ENCODE data around the gene LAD1. TPM values are rescaled to one million over a fixed set of nuclear protein-coding genes. Genes with fewer than 3 reads are reported as not detected.

The LAD1 gene
- total RNA-seq, 2 donors from 2014 or later, result not detected

DNA sequence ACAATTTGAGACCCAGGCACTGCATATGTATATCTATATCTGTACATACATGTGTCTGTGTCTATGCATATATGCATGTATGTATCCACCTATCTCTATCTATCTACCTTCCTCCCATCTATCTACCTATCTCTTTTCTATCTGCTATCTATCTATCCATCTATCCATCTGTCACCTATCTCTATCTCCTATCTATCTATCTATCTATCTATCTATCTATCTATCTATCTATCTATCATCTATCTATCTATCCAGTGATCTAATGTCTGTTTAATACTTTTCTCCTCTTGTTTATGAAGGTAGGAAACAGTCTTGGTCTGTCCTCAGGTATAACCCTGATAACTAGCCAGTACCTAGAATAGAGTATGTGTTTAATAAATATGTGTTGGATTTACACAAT, 47.5 kb downstream of the LAD1 start:
- ATAC-seq, result no peak
- Mint-ChIP-seq H3K4me3 (no peak overlapping the region), H3K27me3 (peaks cover 18 to 23% of the 10 kb centered on the region in 2 donors), H3K27ac (no peak overlapping the region), H3K4me1 (ENCODE audit: low read depth in 2 of 2) (no peaks in the 10 kb centered on the region), H3K36me3 (no peaks in the 10 kb centered on the region), H3K9me3 (no peaks in the 10 kb centered on the region)
- no peak for DNase-seq (ENCODE audit: low spot score)

DNA sequence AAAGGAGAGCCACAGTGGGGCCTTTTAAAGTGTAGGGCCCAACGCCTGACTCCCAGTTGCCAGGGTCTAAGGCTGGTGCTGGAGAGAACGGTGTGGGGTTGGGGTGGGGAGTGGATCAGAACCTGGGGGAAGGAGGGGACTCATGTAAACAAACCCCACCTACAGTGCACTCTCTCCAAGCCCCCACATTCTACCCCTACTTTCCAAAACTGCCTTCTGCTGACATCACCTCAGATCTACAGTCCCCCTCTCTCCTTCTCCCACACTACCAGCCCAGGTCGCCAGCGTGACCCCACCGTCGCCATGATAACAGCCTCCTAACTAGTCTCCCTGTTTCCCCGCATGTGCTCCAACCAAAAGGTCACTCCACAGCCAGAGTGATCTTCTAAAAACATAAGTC, 48.2 kb downstream of the LAD1 start:
- Mint-ChIP-seq H3K27ac (no peak overlapping the region), H3K36me3 (no peaks in the 10 kb centered on the region), H3K4me1 (ENCODE audit: low read depth in 2 of 2) (no peaks in the 10 kb centered on the region), H3K27me3 (peaks cover 18 to 23% of the 10 kb centered on the region in 2 donors), H3K4me3 (no peak overlapping the region), H3K9me3 (no peaks in the 10 kb centered on the region)
- ATAC-seq (peak in 1 of 2 donors; percentile 22), DNase-seq (ENCODE audit: low spot score) (no peak)

- Mint-ChIP-seq H3K36me3 (no peaks in the 10 kb centered on the region), H3K4me3 (no peak overlapping the region), H3K27ac (no peak overlapping the region), H3K4me1 (ENCODE audit: low read depth in 2 of 2) (no peaks in the 10 kb centered on the region), H3K9me3 (no peaks in the 10 kb centered on the region), H3K27me3 (peaks cover 18 to 25% of the 10 kb centered on the region in 2 donors)
- DNase-seq (ENCODE audit: low spot score) (no peak), ATAC-seq (no peak)
Measured at GRCh38 chr1:201350361-201350725, 48.8 kb downstream of the LAD1 start.

DNA sequence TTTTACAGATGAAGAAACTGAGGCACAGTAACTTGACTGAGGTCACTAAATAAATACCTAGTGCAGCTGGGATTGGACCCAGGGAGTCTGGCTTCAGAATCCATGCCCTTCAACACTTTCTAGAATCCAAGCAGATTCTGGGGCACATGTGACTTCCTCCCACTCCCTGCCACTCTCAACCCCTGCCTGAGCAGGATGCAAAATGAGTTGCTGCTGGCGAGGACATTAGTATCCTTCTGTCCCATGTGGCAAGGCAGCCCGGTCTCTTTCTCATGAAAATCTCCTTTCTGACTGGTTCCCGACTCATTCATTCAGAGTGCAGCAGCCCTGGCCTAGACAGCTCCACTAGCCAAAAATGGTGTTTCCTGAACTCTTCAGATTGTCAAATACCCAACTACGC, 50.0 kb downstream of the LAD1 start:
- peaks cover 22 to 33% of the 10 kb centered on the region in 2 donors for H3K27me3 Mint-ChIP-seq
- ATAC-seq, result no peak

GRCh38 chr1:201348211-201348566, 50.9 kb downstream of the LAD1 start:
- Mint-ChIP-seq H3K27ac (no peak overlapping the region), H3K4me1 (ENCODE audit: low read depth in 2 of 2) (no peaks in the 10 kb centered on the region), H3K27me3 (peaks cover 22 to 33% of the 10 kb centered on the region in 2 donors), H3K4me3 (no peak overlapping the region), H3K9me3 (no peaks in the 10 kb centered on the region), H3K36me3 (no peaks in the 10 kb centered on the region)
- peak in 1 of 2 donors; percentile 55 for ATAC-seq
- DNase-seq (ENCODE audit: low spot score), result no peak

More for the DNA sequence above, 50.0 kb downstream of the LAD1 start:
- Mint-ChIP-seq H3K27ac (no peak overlapping the region), H3K9me3 (no peaks in the 10 kb centered on the region), H3K4me3 (no peak overlapping the region), H3K4me1 (ENCODE audit: low read depth in 2 of 2) (no peaks in the 10 kb centered on the region), H3K36me3 (no peaks in the 10 kb centered on the region)
- DNase-seq (ENCODE audit: low spot score), result no peak

GRCh38 chr1:201347498-201348210, 51.5 kb downstream of the LAD1 start:
- no peak overlapping the region for H3K27ac Mint-ChIP-seq
- no peak overlapping the region for H3K4me3 Mint-ChIP-seq
- DNase-seq (ENCODE audit: low spot score) (no peak), ATAC-seq (no peak)
- H3K9me3 Mint-ChIP-seq, result no peaks in the 10 kb centered on the region
- H3K4me1 Mint-ChIP-seq (ENCODE audit: low read depth in 2 of 2), result no peaks in the 10 kb centered on the region
- no peaks in the 10 kb centered on the region for H3K36me3 Mint-ChIP-seq
- peaks cover 22 to 33% of the 10 kb centered on the region in 2 donors for H3K27me3 Mint-ChIP-seq

DNA sequence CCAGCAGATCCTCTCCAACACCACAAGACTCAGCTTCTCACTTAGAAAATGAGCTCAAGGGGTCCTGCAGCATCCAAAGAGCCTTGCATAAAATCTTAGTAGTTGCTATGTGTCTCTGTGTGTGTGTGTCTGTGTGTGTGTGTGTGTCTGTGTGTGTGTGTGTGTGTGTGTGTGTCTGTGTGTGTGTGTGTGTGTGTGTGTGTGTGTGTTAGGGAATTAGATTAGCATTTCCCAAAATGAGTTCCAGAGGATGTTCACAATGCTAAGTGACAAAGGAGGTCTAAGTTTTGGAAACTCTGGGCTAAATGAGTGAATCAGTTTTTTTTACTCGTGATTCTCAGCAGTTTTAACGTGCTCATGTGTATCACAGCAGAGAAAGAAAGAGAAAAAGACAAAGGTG, 52.1 kb downstream of the LAD1 start:
- DNase-seq (ENCODE audit: low spot score) (no peak), ATAC-seq (no peak)
- no peak overlapping the region for H3K27ac Mint-ChIP-seq
- H3K4me1 Mint-ChIP-seq (ENCODE audit: low read depth in 2 of 2), result no peaks in the 10 kb centered on the region
- H3K36me3 Mint-ChIP-seq, result no peaks in the 10 kb centered on the region
- no peak overlapping the region for H3K4me3 Mint-ChIP-seq
- H3K27me3 Mint-ChIP-seq, result peaks cover 22 to 33% of the 10 kb centered on the region in 2 donors
- H3K9me3 Mint-ChIP-seq, result no peaks in the 10 kb centered on the region

GRCh38 chr1:201346337-201346939, 52.7 kb downstream of the LAD1 start:
- Mint-ChIP-seq H3K36me3 (no peaks in the 10 kb centered on the region), H3K27me3 (peaks cover 20 to 29% of the 10 kb centered on the region in 2 donors), H3K4me3 (no peak overlapping the region), H3K27ac (no peak overlapping the region), H3K9me3 (no peaks in the 10 kb centered on the region), H3K4me1 (ENCODE audit: low read depth in 2 of 2) (no peaks in the 10 kb centered on the region)
- DNase-seq (ENCODE audit: low spot score) (no peak), ATAC-seq (no peak)

- H3K27me3 Mint-ChIP-seq, result peaks cover 19 to 37% of the 10 kb centered on the region in 2 donors
- H3K4me1 Mint-ChIP-seq (ENCODE audit: low read depth in 2 of 2), result no peaks in the 10 kb centered on the region
- H3K36me3 Mint-ChIP-seq, result no peaks in the 10 kb centered on the region
- no peak overlapping the region for H3K27ac Mint-ChIP-seq
- no peak for ATAC-seq
- no peaks in the 10 kb centered on the region for H3K9me3 Mint-ChIP-seq
- no peak overlapping the region for H3K4me3 Mint-ChIP-seq
- DNase-seq (ENCODE audit: low spot score), result no peak
Measured at GRCh38 chr1:201345081-201345355, 54.1 kb downstream of the LAD1 start.

DNA sequence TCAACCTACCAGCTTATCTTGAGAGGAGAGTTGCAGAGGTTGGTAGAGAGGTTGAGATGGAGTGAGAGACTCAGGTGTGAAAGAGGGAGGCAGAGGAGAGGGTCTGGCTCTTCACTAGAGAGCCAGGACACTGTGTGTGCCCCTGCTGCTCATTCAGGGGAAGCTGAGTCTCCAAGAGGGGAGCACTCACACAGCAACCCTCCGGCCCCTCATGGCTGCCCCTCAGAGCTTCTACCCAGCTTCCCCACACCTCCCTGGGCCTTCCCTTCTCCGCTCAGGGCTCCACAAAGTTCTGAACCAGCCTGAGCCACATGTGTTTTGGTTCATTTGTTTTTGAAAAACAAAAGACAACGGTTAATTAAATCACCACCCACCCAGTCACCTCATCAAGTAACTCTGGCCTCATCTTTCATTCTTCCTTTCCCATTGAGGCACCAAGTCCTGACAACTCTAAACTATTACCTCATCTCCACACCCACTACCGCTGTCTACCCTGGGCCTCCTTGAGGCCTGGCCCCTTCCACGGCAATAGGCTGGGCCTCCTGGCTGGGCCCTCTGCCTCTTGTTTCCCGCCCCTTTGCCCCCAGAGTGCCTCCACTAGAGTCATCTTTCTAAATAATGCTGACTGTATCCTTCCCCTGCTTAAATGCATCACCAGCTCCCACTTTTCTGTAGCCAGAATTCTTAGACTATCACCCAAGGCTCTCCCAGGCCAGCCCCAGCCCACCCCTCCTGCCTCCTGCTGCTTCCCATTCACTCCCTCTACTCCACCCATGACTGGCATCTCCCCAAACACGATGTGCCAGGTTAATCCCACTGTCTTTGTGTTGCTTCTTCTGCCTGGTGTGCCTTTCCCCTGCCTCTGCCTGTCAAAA, 54.7 kb downstream of the LAD1 start:
- Mint-ChIP-seq H3K27ac (no peak overlapping the region), H3K4me3 (no peak overlapping the region), H3K9me3 (no peaks in the 10 kb centered on the region), H3K4me1 (ENCODE audit: low read depth in 2 of 2) (no peaks in the 10 kb centered on the region), H3K36me3 (no peaks in the 10 kb centered on the region), H3K27me3 (peaks cover 19 to 39% of the 10 kb centered on the region in 2 donors)
- no peak for DNase-seq (ENCODE audit: low spot score)
- peak in 1 of 2 donors; percentile 27 for ATAC-seq

GRCh38 chr1:201341377-201341776, 57.7 kb downstream of the LAD1 start:
- H3K36me3 Mint-ChIP-seq, result no peaks in the 10 kb centered on the region
- H3K4me3 Mint-ChIP-seq, result no peak overlapping the region
- H3K9me3 Mint-ChIP-seq, result no peaks in the 10 kb centered on the region
- DNase-seq (ENCODE audit: low spot score), result no peak
- no peak for ATAC-seq
- no peak overlapping the region for H3K27ac Mint-ChIP-seq
- H3K27me3 Mint-ChIP-seq, result peaks cover 16 to 38% of the 10 kb centered on the region in 2 donors
- no peaks in the 10 kb centered on the region for H3K4me1 Mint-ChIP-seq (ENCODE audit: low read depth in 2 of 2)

GRCh38 chr1:201336711-201337450, 62.2 kb downstream of the LAD1 start:
- Mint-ChIP-seq H3K27ac (no peak overlapping the region), H3K27me3 (peaks cover 12 to 29% of the 10 kb centered on the region in 2 donors), H3K4me1 (ENCODE audit: low read depth in 2 of 2) (no peaks in the 10 kb centered on the region), H3K4me3 (no peak overlapping the region), H3K36me3 (no peaks in the 10 kb centered on the region), H3K9me3 (no peaks in the 10 kb centered on the region)
- ATAC-seq, result peak in 1 of 2 donors; percentile 21
- DNase-seq (ENCODE audit: low spot score), result no peak

GRCh38 chr1:201335901-201336300, 63.2 kb downstream of the LAD1 start:
- H3K27me3 Mint-ChIP-seq, result peaks cover 6 to 22% of the 10 kb centered on the region in 2 donors
- H3K36me3 Mint-ChIP-seq, result no peaks in the 10 kb centered on the region
- DNase-seq (ENCODE audit: low spot score), result no peak
- ATAC-seq, result no peak
- no peak overlapping the region for H3K27ac Mint-ChIP-seq
- H3K4me3 Mint-ChIP-seq, result no peak overlapping the region
- H3K9me3 Mint-ChIP-seq, result no peaks in the 10 kb centered on the region
- no peaks in the 10 kb centered on the region for H3K4me1 Mint-ChIP-seq (ENCODE audit: low read depth in 2 of 2)
